Suppressor macrophage treated with lipopolysaccharide for 1 hour (primary cell): ENCODE data around the gene NOS1.
A peak's percentile ranks its signal among the peaks of the same experiment; 100 is the strongest.
"Not testable (repeated sequence)": the region's sequence is repeated elsewhere in the genome, so short reads cannot be mapped to it uniquely, and the experiment has no call there.

Source experiments
- DNase-seq, 3 donors: peaks; one replicate each; pipeline ENCODE4 v3.0.0-alpha.2; 2020 to 2022

Gene NOS1

GRCh38 chr12:117361347-117361751 is at the start of gene NOS1:
TSS of gene NOS1 (minus strand) at chr12:117361626. CDS start at chr12:117331069, 30,557 bp downstream.
- DNase-seq, result no peak

GRCh38 chr12:117409286-117409685 is 47.9 kb upstream of the NOS1 start:
- no peak for DNase-seq

DNA sequence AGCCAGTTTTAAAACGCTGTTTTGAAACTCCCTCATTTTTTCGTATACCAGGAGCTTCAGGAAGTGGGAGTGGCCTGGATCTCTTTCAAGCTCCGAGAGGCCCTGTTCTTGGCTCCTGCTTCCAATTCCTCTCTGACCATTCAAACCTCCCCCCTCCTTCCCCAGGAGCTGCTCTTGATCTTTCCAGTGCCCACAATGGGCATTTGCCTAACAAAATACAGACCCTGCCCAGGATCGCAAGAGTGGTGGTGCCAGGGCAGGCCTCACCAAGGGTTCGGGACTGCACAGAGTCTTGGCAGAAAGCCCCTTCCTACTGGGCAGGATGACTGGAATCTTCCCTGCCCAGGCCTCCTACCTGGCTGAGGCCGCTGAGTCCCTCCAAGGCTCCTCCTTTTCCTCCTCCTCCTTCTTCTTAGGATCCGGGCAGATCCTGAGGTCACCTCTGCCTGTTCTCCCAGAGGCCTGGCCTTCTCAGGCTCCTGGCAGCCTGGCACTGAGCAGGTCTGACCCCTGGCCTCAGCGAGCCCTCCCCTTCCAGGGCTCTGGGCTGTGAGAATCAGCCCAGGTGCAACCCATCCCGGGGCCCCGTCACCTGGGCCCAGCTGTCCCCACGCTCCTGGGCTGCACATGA is 46.9 kb upstream of the NOS1 start:
- peak in 1 of 3 donors; percentile 13 for DNase-seq

DNA sequence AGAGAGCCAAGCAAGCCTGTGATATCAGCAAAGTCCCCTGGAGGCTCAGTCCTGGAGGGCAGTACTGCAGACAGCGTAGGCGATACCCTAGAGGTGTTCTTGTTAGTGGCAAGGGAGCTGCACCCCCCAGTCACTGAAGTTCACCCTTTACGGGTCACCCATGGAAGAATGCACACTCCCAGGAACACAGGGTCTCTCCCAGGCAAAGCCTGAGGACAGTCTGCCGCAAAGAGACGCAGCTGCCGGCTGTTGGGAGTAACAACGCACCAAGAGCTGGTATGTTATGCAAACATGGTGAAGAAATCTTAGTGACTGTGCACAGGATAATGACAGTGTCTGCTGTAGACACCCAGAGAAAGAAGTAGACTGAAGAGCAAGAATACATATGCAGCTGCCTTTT is 43.5 kb upstream of the NOS1 start:
- DNase-seq, result no peak

- no peak for DNase-seq
These were observed 42.9 kb upstream of the NOS1 start for GRCh38 chr12:117404203-117404853.

DNA sequence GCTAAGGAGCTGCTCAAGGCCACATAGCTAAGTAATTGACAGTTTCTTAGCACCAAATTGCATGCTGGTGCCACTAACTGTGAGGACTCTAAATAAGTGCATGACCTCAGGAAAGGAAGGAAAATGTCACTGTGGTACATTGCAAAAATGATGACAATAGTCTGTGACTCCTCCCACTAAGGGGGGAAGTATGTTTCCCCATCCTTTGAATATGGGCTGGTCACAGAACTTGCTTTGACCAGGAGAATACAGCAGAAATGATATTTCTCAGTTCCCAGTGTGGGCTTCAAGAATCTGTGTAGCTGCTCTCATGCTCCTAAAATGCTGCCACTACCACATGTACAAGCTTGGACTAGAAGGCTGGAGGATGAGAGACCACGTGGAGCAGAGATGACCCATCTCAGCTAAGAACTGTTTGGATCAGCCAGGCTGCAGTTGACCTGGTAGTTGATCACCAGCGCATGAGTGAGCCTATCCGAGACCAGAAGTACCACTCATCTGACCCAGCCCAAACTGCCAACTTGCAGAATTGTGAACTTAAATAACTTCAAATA is 42.2 kb upstream of the NOS1 start:
- no peak for DNase-seq

GRCh38 chr12:117402363-117402762 is 40.9 kb upstream of the NOS1 start:
- DNase-seq, result no peak

- no peak for DNase-seq
These were observed 39.5 kb upstream of the NOS1 start for GRCh38 chr12:117400912-117401311.

DNA sequence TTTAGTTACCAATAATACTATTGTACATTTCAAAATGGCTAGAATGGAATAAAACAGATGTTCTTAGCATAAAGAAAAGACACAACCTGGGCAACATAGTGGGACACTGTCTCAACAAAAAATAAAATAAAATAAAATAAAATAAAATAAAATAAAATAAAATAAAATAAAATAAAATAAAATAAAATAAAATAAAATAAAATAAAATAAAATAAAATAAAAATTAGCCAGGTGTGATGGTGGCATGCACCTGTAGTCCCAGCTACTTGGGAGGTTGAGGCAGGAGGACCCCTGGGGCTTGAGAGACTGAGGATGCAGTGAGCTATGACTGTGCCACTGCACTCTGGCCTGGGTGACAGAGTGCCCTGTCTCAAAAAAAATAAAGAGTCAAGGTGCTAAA is 37.1 kb upstream of the NOS1 start:
- DNase-seq, result peak in 1 of 3 donors; percentile 3

GRCh38 chr12:117395766-117396165 is 34.3 kb upstream of the NOS1 start:
- DNase-seq, result peak in 1 of 3 donors; percentile 3

DNA sequence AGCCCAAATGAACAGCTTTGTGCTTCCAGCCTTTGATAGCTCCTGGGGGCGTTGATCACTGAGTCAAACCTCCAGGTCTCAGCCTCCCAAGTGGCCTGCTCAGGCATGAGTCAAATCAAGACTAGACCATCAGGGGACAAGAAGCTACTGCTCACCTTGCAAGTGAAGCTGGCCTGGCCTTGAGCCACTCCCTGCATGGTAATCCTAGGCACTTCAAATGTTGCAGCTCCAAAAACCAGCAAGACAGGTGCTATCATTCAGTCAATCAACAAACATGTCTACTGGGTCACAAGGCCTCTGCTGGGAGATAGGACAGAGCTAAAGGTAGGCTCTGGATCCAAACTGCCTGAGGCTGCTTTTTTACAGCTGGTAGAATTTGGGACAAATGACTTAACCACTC is 33.1 kb upstream of the NOS1 start:
- DNase-seq, result no peak

GRCh38 chr12:117393656-117394055 is 32.2 kb upstream of the NOS1 start:
- DNase-seq, result no peak

- no peak for DNase-seq
These were observed 29.4 kb upstream of the NOS1 start for GRCh38 chr12:117390866-117391265.

DNA sequence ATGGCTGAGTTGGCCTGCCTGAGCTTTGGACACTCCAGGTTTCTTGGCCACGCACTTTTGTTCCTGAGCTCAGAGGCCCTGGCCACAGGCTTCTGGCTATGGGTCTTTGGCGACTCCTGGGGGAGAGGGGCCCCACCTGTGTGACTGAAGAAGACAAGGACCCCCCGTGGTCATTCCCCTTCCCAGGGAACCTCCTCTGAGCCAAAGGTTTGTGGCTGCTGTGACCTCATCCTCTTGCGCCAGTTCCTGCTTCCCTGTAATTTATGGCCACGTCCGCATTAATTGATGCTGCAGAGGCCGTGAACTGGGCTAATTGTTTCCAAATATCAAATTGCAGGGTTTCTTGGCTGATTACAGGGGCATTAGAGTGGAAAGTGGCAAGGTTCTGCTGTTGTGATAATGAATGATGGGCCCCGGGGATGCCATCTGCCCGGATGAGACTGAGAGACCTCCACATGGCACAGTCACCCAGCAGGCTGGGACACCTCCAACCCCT is 27.6 kb upstream of the NOS1 start:
- DNase-seq, result no peak

DNA sequence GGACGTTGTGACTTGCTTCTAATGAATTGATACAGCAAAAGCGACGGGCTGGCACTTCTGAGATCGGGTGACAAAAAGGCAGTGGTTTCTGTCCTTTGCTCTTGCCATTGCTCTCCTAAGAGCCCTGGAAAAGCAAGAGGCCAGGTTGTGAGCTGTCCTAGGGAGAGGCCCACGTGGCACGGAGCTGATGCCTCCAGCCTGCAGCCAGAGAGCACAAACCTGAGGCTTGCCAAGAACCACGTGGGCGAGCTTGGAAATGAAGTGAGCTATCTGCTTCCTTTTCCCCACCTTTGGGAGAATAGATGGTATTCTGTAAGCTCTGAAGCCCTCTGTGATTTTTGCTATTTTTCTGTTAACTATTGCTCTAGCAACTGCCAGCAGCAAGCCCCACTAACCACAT is 26.4 kb upstream of the NOS1 start:
- no peak for DNase-seq

DNA sequence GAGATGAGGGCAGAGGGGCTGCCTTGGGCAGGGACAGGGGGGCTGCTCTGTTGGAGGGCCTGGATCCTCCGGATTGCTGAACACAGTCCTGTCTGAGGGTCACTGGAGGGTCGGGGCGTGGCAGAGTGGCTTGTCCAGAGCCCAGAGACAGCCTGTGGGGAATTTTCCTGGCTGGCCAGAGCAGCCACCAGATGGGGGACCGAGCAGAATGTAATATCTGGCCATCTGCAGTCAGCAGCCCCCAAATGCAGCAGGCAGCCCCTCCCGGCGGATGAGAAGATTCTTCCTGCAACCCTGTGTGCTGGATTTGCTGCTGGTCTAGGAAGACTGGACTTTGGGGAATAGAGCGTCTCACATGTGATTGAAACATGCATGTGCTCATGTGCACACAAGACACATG is 23.3 kb upstream of the NOS1 start:
- no peak for DNase-seq

DNA sequence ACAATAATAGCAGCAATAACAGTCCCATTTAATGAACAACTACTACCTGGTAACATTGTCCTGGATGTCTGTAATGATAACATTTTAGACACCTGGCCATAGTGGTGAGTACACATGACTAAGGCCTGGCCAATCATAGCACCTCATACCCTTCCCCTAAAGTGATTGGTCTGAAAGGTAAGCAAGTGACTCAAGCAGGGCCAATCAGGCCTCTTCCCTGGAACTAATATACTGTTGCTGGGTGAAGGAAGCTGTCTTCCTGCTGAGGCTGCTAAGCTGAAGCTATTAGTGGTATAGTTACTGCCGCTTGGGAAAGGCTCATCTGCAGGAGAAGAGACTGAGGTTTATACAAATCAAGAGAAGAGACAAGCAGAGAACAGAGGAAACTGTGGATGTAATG is 18.7 kb upstream of the NOS1 start:
- no peak for DNase-seq

GRCh38 chr12:117377758-117378157 is 16.3 kb upstream of the NOS1 start:
- peak in 2 of 3 donors; percentile 6 to 16 for DNase-seq

DNA sequence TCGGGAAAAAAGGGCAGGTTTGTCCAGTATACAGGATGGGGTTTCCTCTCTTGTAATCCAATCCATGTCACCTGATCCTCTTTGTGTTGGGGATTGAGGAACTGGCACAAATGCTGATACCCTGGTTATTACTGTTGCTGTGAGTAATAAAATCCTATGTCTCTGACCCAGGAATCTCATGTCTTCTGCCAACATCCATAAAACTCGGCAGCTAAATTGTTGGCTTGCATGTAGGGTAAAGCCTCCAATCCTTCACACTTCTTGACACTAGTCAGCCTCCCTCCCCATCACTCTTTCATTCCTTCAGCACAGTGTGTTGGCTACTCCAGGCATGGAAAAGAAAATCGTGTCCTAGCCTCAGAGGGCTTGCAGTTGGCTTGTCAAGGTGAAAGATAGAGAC is 9.2 kb upstream of the NOS1 start:
- DNase-seq, result no peak

DNA sequence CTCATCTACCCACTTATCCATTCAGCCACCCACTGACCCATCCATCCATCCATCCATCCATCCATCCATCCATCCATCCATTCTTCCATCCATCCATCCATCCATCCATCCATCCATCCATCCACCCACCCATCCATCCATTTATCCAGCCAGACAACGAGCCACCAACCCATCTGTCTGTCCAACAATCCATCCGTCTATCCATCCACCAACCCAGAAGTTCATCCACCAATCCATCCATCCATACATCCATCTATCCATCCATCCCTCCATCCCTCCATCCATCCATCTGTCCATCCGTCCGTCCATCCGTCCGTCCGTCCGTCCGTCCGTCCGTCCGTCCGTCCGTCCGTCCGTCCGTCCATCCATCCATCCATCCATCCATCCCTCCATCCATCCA is 8.6 kb upstream of the NOS1 start:
- not testable (repeated sequence) for DNase-seq

DNA sequence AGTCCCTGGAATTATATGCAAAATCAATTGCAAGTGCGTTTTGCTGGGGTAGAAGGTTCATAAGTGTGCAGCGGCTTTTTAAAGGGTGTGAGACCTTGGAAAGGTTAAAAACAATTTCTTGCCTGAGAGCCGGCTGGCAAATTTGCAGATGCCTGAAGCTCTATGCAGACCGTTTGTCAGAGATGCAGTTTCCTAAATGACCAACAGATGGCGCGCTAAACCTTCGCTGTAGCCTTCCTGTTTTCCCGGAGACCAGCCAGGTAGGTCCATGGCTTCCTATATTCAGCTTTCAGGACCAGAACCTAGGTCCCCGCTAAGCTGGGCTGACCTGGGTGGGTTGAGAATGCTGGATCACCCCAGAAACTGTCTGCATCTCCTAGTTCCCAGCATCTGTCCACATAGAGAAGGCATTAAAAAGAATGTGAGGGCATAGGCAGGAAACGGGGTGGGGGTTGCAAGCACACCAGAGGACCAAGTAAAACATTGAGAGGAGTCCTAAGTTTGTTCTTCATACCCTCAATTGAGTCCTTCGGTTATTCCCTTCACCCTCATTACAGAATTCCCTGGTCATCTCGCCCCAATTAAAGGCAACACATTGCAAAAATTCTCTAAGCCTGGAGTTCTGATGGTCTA is 5.7 kb upstream of the NOS1 start:
- DNase-seq, result peak; percentile 73 to 83 (median 80)

GRCh38 chr12:117365049-117365616 is 3.7 kb upstream of the NOS1 start:
- DNase-seq, result no peak

DNA sequence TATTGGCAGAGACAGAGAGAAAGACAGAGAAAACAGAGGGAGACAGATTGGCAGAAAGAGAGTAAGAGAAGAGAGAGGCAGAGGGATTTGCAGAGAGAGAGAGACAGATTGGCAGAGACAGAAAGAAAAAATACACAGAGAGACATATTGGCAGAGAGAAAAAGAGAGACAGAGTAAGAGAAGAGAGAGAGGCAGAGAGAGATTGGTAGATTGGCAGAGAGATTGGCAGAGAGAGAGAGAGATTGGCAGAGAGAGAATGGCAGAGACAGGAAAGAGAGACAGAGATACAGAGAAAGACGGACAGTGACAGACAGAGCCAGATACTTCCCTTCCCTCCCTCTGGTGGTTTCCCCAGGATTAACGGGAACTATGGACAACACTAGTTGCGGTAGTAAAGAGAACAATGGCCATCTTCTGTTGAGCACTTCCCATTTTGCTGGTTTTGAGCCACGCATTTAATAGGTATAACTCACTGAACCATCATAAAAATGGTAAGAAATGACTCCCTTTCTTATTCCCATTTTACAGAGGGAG is 2.6 kb upstream of the NOS1 start:
- peak in 2 of 3 donors; percentile 20 to 26 for DNase-seq
